GM19452 (cell line): ENCODE results near the gene ERICH3.
"Not testable (repeated sequence)": the region's sequence is repeated elsewhere in the genome, so short reads cannot be mapped to it uniquely, and the experiment has no call there.

Experiments
- ATAC-seq: cut with Tn5 transposase; IDR thresholded peaks from one replicate; pipeline ENCODE4 v1.9.1; 2021; ENCODE audit not compliant: unreplicated experiment

The ERICH3 gene

GRCh38 chr1:74681449-74681848 is 7.9 kb upstream of the ERICH3 start:
- peak; percentile 91 for ATAC-seq

- peak; percentile 55 for ATAC-seq
Observed at GRCh38 chr1:74681001-74681400, 7.4 kb upstream of the ERICH3 start.

- no peak for ATAC-seq
Observed at GRCh38 chr1:74679811-74680210, 6.2 kb upstream of the ERICH3 start.

GRCh38 chr1:74677926-74678325 is 4.3 kb upstream of the ERICH3 start:
- no peak for ATAC-seq

- ATAC-seq = peak; percentile 17
Observed at GRCh38 chr1:74674278-74675048, 871 bp upstream of the ERICH3 start.

GRCh38 chr1:74670866-74671265 is 2.7 kb downstream of the ERICH3 start:
- not testable (repeated sequence) for ATAC-seq

- ATAC-seq = no peak
Observed at GRCh38 chr1:74654708-74655107, 18.9 kb downstream of the ERICH3 start.

GRCh38 chr1:74652711-74653139 is 20.9 kb downstream of the ERICH3 start:
- ATAC-seq = peak; percentile 99

GRCh38 chr1:74650561-74650960 is 23.0 kb downstream of the ERICH3 start:
- no peak for ATAC-seq

- ATAC-seq = no peak
Observed at GRCh38 chr1:74641876-74642275, 31.7 kb downstream of the ERICH3 start.

- ATAC-seq = no peak
Observed at GRCh38 chr1:74641161-74641560, 32.4 kb downstream of the ERICH3 start.

- ATAC-seq = no peak
Observed at GRCh38 chr1:74637296-74637695, 36.3 kb downstream of the ERICH3 start.

- ATAC-seq = no peak
Observed at GRCh38 chr1:74629283-74629682, 44.3 kb downstream of the ERICH3 start.

GRCh38 chr1:74623716-74624115 is 49.9 kb downstream of the ERICH3 start:
- ATAC-seq = no peak

GRCh38 chr1:74620242-74620641 is 53.4 kb downstream of the ERICH3 start:
- no peak for ATAC-seq

GRCh38 chr1:74618974-74619373 is 54.6 kb downstream of the ERICH3 start:
- no peak for ATAC-seq

- no peak for ATAC-seq
Observed at GRCh38 chr1:74613894-74614293, 59.7 kb downstream of the ERICH3 start.

GRCh38 chr1:74611887-74612286 is 61.7 kb downstream of the ERICH3 start:
- ATAC-seq = no peak

- no peak for ATAC-seq
Observed at GRCh38 chr1:74610961-74611360, 62.6 kb downstream of the ERICH3 start.

- no peak for ATAC-seq
Observed at GRCh38 chr1:74609810-74610371, 63.7 kb downstream of the ERICH3 start.

- ATAC-seq = no peak
Observed at GRCh38 chr1:74596717-74597116, 76.9 kb downstream of the ERICH3 start.
